Measurements from ENCODE around the gene UBLCP1.
"Not testable (repeated sequence)": the region's sequence is repeated elsewhere in the genome, so short reads cannot be mapped to it uniquely, and the experiment has no call there.

UBLCP1 gene

DNA sequence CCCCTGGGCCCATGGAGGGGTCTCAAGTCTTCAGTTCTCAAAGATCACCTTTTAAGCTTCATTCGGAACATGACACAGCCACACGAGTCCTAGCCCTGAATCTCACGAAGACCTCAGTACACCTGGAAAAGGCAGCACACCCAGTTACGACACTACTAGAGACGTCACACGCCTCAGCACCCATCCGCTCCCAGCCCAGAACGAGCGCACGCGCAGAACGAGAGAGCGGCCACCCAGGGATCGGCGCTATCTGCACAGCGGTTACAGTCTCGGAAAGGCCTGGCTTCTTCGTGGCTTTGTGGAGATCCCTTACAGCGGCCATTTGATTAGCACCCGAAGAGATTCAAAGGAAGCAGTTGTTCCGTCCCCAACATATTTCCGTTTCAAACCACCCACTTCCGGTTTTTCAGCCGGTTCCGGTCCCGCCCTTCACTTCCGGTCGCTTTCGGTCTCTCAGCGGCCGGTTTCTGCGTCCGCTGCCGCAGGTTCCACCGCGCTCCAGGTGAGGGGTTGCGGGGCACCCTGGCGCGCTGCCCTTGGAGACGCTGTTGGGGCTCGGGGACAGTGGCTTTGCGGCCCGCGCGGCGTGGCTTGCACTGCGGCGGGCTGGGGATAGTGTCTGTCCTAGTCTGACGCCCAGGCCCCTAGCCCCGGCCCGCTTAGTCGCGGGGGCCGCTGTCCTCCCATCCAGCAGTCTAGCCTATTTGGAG, at the start of gene UBLCP1:
Gene UBLCP1 (plus strand): TSS at position 432 of the 710 bp plus-strand sequence. CDS start 5,626 bp downstream, outside the sequence.
- DNase-seq (peak; percentile 76), ATAC-seq (replicated peaks) (peak; percentile 92)
- peaks cover 17 to 27% of the 10 kb centered on the region in 2 donors for H3K36me3 Mint-ChIP-seq
- peak within 1 kb of the TSS; percentile 87 to 98 for H3K4me3 Mint-ChIP-seq
- no peaks in the 10 kb centered on the region for H3K27me3 Mint-ChIP-seq
- H3K27ac Mint-ChIP-seq = peak within 1 kb of the TSS; percentile 99
- H3K9me3 Mint-ChIP-seq = peaks cover 4 to 6% of the 10 kb centered on the region in 2 donors
- peaks cover 13 to 31% of the 10 kb centered on the region in 2 donors for H3K4me1 Mint-ChIP-seq

GRCh38 chr5:159214486-159215271, 48.4 kb upstream of the UBLCP1 start:
- no peaks in the 10 kb centered on the region for H3K36me3 Mint-ChIP-seq

GRCh38 chr5:159215886-159216285, 47.2 kb upstream of the UBLCP1 start:
- DNase-seq = no peak
- ATAC-seq (replicated peaks) = no peak
- H3K27ac Mint-ChIP-seq = no peak overlapping the region
- no peaks in the 10 kb centered on the region for H3K36me3 Mint-ChIP-seq
- H3K4me1 Mint-ChIP-seq = peaks cover 5 to 6% of the 10 kb centered on the region in 2 donors
- no peak overlapping the region for H3K4me3 Mint-ChIP-seq
- H3K9me3 Mint-ChIP-seq = no peaks in the 10 kb centered on the region
- H3K27me3 Mint-ChIP-seq = no peaks in the 10 kb centered on the region

More at GRCh38 chr5:159214486-159215271, 48.4 kb upstream of the UBLCP1 start:
- Mint-ChIP-seq H3K27me3 (no peaks in the 10 kb centered on the region), H3K9me3 (no peaks in the 10 kb centered on the region), H3K4me1 (peaks cover 14 to 18% of the 10 kb centered on the region in 2 donors), H3K27ac (no peak overlapping the region), H3K4me3 (no peak overlapping the region)
- ATAC-seq (replicated peaks) = no peak
- DNase-seq = no peak

GRCh38 chr5:159216454-159216853, 46.6 kb upstream of the UBLCP1 start:
- Mint-ChIP-seq H3K9me3 (no peaks in the 10 kb centered on the region), H3K4me1 (peaks cover 5% of the 10 kb centered on the region in 2 donors), H3K36me3 (no peaks in the 10 kb centered on the region), H3K4me3 (no peak overlapping the region), H3K27me3 (no peaks in the 10 kb centered on the region), H3K27ac (no peak overlapping the region)
- ATAC-seq (replicated peaks) = no peak
- no peak for DNase-seq

GRCh38 chr5:159217236-159217635, 45.9 kb upstream of the UBLCP1 start:
- DNase-seq = no peak
- Mint-ChIP-seq H3K36me3 (no peaks in the 10 kb centered on the region), H3K4me3 (no peak overlapping the region), H3K9me3 (no peaks in the 10 kb centered on the region), H3K4me1 (no peaks in the 10 kb centered on the region), H3K27me3 (no peaks in the 10 kb centered on the region), H3K27ac (no peak overlapping the region)
- no peak for ATAC-seq (replicated peaks)

DNA sequence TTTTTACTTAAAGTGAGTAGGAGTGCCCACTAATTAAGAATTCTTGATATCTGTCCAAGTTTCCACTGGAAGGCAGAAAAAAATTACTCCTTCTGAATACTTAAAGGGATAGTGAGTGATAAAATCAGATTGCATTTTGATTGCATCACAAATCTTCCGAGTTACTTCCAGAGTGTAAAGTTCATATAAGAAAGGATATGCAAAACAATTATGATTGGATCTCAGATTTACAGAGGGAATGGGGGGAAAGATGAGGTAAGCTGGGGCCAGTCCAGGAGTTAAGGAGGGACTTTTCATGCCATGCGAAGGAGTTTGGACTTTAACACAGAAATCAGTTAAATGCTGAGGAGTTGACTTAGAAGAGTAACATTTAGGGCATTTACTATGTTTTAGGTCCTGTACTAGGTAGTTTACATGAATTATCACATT, 44.5 kb upstream of the UBLCP1 start:
- Mint-ChIP-seq H3K9me3 (no peaks in the 10 kb centered on the region), H3K27me3 (no peaks in the 10 kb centered on the region), H3K4me3 (no peak overlapping the region), H3K4me1 (no peaks in the 10 kb centered on the region), H3K36me3 (no peaks in the 10 kb centered on the region), H3K27ac (no peak overlapping the region)
- DNase-seq = no peak
- no peak for ATAC-seq (replicated peaks)

DNA sequence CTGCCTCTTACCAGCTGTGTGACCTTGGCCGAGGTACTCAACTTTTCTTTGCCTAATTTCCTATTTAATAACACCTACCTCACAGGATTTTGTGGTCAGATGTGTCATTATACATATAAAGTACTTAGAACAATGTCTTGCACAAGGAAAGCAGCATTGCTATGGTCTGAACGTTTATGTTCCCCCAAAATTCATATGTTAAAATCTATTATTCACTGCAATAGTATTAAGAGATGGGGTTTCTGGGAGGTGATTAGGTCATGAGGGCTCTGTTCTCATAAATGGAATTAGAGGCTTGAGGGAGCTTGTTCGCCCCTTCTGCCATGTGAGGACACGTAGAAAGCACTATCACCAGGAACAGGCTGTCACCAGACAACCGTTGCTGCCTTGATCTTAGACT, 42.9 kb upstream of the UBLCP1 start:
- H3K4me1 Mint-ChIP-seq = no peaks in the 10 kb centered on the region
- no peaks in the 10 kb centered on the region for H3K36me3 Mint-ChIP-seq
- ATAC-seq (replicated peaks) (no peak), DNase-seq (no peak)
- no peak overlapping the region for H3K4me3 Mint-ChIP-seq
- no peaks in the 10 kb centered on the region for H3K27me3 Mint-ChIP-seq
- no peaks in the 10 kb centered on the region for H3K9me3 Mint-ChIP-seq
- no peak overlapping the region for H3K27ac Mint-ChIP-seq

DNA sequence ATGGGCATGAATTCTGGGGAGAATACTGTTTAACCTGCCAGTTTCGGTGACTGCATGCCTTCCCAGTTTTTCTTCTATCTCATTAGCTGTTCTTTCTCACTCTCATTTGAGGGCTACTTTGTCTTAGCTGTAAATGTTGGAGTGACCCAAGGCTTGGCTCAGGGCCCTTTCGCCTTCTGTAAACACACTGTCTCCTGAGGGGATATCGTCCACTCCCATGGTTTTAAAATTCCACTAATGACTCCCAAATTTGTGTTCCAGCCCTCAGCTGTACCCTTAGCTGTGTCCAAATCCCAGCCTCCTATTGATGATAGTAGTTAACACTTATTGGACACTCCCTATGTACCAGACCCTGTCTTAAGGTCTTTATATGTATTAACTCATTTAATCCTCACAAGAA, 39.6 kb upstream of the UBLCP1 start:
- ATAC-seq (replicated peaks) = no peak
- no peaks in the 10 kb centered on the region for H3K9me3 Mint-ChIP-seq
- no peaks in the 10 kb centered on the region for H3K27me3 Mint-ChIP-seq
- no peak overlapping the region for H3K4me3 Mint-ChIP-seq
- no peak overlapping the region for H3K27ac Mint-ChIP-seq
- H3K36me3 Mint-ChIP-seq = no peaks in the 10 kb centered on the region
- DNase-seq = no peak
- no peaks in the 10 kb centered on the region for H3K4me1 Mint-ChIP-seq

- ATAC-seq (replicated peaks) (no peak), DNase-seq (no peak)
- Mint-ChIP-seq H3K27ac (no peak overlapping the region), H3K4me1 (no peaks in the 10 kb centered on the region), H3K36me3 (no peaks in the 10 kb centered on the region), H3K4me3 (no peak overlapping the region), H3K9me3 (no peaks in the 10 kb centered on the region), H3K27me3 (no peaks in the 10 kb centered on the region)
Observed at GRCh38 chr5:159224471-159224870, 38.6 kb upstream of the UBLCP1 start.

DNA sequence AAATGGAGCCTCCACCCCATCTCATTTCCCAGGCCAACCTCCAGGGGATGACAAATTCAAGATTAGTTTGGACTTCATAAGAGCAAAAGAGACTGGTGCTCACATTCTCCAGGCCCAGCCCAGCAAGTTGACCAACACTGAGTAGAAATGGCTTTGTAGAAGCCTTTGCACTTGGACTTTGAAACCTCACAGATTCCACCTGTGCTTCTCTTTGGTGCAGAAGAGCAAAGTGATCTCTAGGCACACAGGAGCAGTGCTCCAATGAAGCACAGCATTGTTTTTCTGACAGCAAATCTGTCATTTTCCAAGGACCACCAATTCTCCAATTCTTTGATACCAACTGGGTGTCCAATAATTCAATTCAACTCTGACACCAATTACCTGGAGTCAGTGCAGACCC, 36.6 kb upstream of the UBLCP1 start:
- no peaks in the 10 kb centered on the region for H3K27me3 Mint-ChIP-seq
- no peak for DNase-seq
- H3K36me3 Mint-ChIP-seq = no peaks in the 10 kb centered on the region
- no peak overlapping the region for H3K27ac Mint-ChIP-seq
- no peak for ATAC-seq (replicated peaks)
- H3K4me1 Mint-ChIP-seq = no peaks in the 10 kb centered on the region
- H3K4me3 Mint-ChIP-seq = no peak overlapping the region
- H3K9me3 Mint-ChIP-seq = no peaks in the 10 kb centered on the region

DNA sequence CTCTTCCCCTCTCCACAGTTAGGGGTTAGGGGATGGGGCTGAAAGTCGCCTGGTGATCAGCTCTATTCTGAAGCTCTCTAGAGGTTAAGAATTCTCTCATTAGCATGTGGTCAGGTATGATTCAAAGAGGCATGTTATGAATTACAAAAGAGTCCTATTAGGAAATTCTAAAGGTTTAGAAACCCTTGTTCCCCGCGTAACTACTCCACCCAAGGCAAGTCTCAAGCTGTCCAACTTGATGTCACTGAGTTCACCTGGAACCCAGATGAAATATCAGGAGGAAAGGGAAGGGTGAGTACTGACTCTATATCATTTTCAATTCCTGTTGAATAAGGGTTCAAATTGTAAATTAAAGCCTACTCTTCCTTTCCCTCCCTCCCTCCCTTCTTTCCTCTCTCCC, 35.6 kb upstream of the UBLCP1 start:
- ATAC-seq (replicated peaks) (no peak), DNase-seq (no peak)
- Mint-ChIP-seq H3K27ac (no peak overlapping the region), H3K9me3 (no peaks in the 10 kb centered on the region), H3K36me3 (no peaks in the 10 kb centered on the region), H3K4me3 (no peak overlapping the region), H3K27me3 (no peaks in the 10 kb centered on the region), H3K4me1 (no peaks in the 10 kb centered on the region)

DNA sequence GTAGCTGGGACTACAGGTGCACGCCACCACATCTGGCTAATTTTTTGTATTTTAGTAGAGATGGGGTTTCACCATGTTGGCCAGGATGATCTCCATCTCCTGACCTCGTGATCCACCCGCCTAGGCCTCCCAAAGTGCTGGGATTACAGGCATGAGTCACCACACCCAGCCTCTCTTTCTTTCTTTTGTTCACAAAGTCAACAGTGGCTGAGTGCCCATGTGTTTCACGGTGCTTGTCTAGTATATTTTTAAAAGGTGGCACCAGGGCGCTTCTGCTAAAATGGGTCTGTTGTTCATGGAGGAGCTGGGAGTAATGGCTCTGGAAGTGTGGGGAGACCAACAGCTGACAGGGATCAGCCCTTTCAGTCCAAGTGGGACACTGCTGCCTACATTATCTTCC, 35.0 kb upstream of the UBLCP1 start:
- not testable (repeated sequence) for H3K4me1 Mint-ChIP-seq; H3K27ac Mint-ChIP-seq; H3K27me3 Mint-ChIP-seq; H3K9me3 Mint-ChIP-seq; H3K4me3 Mint-ChIP-seq; ATAC-seq (replicated peaks); DNase-seq; H3K36me3 Mint-ChIP-seq

DNA sequence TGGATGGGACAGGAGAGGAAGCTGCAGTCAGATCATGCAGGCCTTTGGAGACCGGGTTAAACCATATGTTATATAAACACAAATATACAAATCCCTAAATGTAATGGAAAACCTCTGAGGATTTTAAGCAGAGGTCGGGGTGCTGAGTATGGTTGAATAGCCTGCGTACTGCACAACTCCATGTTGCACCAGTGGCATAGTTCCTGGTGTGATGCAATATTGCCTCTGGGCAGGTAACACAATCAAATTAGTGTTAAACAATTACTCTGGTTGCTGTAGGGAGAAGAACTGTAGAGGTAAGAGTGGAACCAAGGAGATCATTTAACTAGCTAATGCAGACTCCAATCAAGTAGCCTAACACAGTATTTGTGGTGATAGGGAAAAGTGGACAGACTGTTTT, 32.4 kb upstream of the UBLCP1 start:
- no peaks in the 10 kb centered on the region for H3K36me3 Mint-ChIP-seq
- no peak overlapping the region for H3K4me3 Mint-ChIP-seq
- no peak overlapping the region for H3K27ac Mint-ChIP-seq
- H3K27me3 Mint-ChIP-seq = no peaks in the 10 kb centered on the region
- no peaks in the 10 kb centered on the region for H3K4me1 Mint-ChIP-seq
- no peak for ATAC-seq (replicated peaks)
- DNase-seq = no peak
- no peaks in the 10 kb centered on the region for H3K9me3 Mint-ChIP-seq

DNA sequence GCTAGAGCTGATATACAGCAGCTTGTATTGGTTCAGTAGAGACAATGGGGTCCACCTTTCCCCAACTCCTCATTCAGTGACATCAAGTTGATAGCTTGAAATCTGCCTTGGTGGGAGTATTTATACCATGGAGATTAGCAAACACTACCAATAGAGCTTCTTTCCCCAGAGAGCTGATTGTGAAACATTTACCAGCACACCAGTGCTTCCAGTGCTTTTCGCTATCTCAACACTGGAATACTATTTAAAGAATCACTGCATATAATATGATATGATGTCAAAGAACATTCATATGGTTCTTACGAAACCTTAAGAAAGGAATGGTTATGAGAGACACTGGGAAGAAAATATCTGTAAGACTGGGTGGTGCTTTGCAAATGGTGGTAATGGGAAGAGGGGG, 31.9 kb upstream of the UBLCP1 start:
- no peaks in the 10 kb centered on the region for H3K27me3 Mint-ChIP-seq
- no peak for DNase-seq
- no peaks in the 10 kb centered on the region for H3K9me3 Mint-ChIP-seq
- ATAC-seq (replicated peaks) = no peak
- H3K27ac Mint-ChIP-seq = no peak overlapping the region
- H3K36me3 Mint-ChIP-seq = no peaks in the 10 kb centered on the region
- H3K4me3 Mint-ChIP-seq = no peak overlapping the region
- H3K4me1 Mint-ChIP-seq = no peaks in the 10 kb centered on the region

GRCh38 chr5:159235871-159236520, 27.1 kb upstream of the UBLCP1 start:
- H3K4me3 Mint-ChIP-seq; DNase-seq; H3K36me3 Mint-ChIP-seq; H3K27ac Mint-ChIP-seq; H3K4me1 Mint-ChIP-seq; ATAC-seq (replicated peaks); H3K9me3 Mint-ChIP-seq; H3K27me3 Mint-ChIP-seq: not testable (repeated sequence)

All from stimulated activated naive B cell treated with anti-CD40 and anti-IgM and Interleukin-4, amounts not matched to agents 10 μg/mL and 1 μg/mL and 100 μg/mL, for 72 hours (primary cell).